Measurements from ENCODE around the gene ZNF181. TPM values are rescaled to one million over a fixed set of nuclear protein-coding genes. Genes with fewer than 3 reads are reported as not detected.

ZNF181 gene
- total RNA-seq, 2 experiments from 2014 or later: 10.6 to 11.4 TPM

DNA sequence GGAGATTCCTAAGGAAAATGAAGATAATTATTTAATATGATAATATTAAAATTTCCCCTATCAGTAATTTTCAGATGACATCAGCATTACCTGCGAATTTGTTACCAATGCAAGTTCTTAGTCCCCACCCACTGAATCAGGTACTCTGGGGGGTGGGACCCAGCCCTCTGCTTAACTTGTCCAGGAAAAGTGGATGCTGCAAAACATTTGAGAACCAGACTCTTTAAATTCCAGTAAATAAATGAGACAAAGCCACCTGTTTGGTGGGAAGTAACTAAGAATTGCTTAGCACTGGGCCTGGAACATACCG lies 39.5 kb downstream of the ZNF181 start:
- Mint-ChIP-seq H3K9me3 (peaks cover 23% of the 10 kb centered on the region), H3K27ac (no peak overlapping the region), H3K4me1 (peaks cover 13% of the 10 kb centered on the region), H3K4me3 (peak overlapping the region; percentile 91), H3K27me3 (peaks cover 4% of the 10 kb centered on the region), H3K36me3 (peaks cover 27% of the 10 kb centered on the region)
- POLR2A ChIA-PET: no interaction called here
- DNase-seq (no peak), ATAC-seq (ENCODE audit: low read depth) (no peak)

- peaks cover 23% of the 10 kb centered on the region for H3K9me3 Mint-ChIP-seq
- peaks cover 4% of the 10 kb centered on the region for H3K27me3 Mint-ChIP-seq
- H3K27ac Mint-ChIP-seq: no peak overlapping the region
- POLR2A ChIA-PET: no interaction called here
- DNase-seq: no peak
- peaks cover 13% of the 10 kb centered on the region for H3K4me1 Mint-ChIP-seq
- peaks cover 21% of the 10 kb centered on the region for H3K36me3 Mint-ChIP-seq
- no peak for ATAC-seq (ENCODE audit: low read depth)
- H3K4me3 Mint-ChIP-seq: no peak overlapping the region
These were observed 40.8 kb downstream of the ZNF181 start for GRCh38 chr19:34774857-34775256.

DNA sequence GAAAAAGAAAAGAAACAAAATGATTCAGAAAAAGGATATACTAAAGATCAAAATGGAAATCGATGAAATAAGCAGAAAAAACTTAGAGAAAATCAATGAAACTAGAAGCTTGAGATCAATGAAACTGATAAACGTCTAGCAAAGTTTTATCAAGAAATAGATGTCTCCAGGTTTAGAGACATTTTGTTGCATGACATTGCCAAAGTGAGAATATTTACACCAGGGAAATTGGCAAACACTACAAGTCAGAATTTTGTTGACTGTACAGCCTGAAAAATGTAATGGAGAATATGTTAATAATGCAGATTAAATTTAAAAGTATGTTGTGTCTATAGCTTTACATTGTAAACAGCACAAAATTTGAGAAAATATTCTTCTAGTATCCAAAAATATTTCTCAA lies 44.3 kb downstream of the ZNF181 start:
- no peak for DNase-seq
- Mint-ChIP-seq H3K4me3 (no peak overlapping the region), H3K27ac (no peak overlapping the region), H3K27me3 (peaks cover 4% of the 10 kb centered on the region), H3K36me3 (peaks cover 10% of the 10 kb centered on the region), H3K9me3 (peaks cover 25% of the 10 kb centered on the region), H3K4me1 (peaks cover 2% of the 10 kb centered on the region)
- POLR2A ChIA-PET: no interaction called here
- ATAC-seq (ENCODE audit: low read depth): no peak

DNA sequence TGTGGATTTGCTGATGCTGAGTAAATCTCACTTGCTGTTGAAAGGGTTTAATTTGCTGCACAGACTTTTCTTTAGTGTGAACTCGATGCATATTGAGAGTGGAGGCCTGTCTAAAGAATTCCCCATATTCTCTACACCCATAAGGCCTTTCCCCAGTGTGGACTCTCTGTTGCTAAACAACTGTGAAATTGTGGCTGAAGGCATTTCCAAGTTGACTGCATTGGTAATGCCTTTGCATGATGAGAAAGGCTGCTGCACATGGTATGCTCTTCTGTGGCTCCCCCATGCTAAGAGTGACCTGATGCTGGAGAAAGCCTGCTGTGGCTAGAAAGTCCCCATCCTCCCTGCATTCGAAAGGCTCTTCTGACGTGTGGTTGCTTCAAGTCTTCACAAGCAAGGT lies 45.6 kb downstream of the ZNF181 start:
- H3K27me3 Mint-ChIP-seq: peaks cover 4% of the 10 kb centered on the region
- ATAC-seq (ENCODE audit: low read depth) (no peak), DNase-seq (no peak)
- peaks cover 22% of the 10 kb centered on the region for H3K9me3 Mint-ChIP-seq
- H3K27ac Mint-ChIP-seq: no peak overlapping the region
- peaks cover 6% of the 10 kb centered on the region for H3K36me3 Mint-ChIP-seq
- POLR2A ChIA-PET: no interaction called here
- H3K4me1 Mint-ChIP-seq: peaks cover 2% of the 10 kb centered on the region
- no peak overlapping the region for H3K4me3 Mint-ChIP-seq

DNA sequence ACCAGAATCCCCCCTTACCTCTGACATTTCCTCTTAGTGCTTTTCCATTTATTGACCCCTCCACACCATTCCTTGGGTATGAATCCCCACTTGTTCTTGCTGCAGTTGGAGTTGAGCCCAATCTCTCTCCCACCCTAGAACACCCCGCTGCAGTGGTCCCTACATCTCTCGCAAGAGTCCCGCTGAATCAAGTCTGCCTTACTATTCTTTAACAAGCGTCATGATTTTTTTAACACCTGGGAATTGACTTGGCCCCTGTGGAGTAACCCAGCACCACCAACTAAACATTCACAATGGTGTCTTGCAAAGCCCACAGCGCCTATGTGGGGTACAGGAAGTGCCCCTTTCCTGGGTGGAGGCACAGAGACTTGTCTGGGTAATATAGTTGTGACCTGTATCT lies 52.2 kb downstream of the ZNF181 start:
- DNase-seq: no peak
- POLR2A ChIA-PET: no interaction called here

DNA sequence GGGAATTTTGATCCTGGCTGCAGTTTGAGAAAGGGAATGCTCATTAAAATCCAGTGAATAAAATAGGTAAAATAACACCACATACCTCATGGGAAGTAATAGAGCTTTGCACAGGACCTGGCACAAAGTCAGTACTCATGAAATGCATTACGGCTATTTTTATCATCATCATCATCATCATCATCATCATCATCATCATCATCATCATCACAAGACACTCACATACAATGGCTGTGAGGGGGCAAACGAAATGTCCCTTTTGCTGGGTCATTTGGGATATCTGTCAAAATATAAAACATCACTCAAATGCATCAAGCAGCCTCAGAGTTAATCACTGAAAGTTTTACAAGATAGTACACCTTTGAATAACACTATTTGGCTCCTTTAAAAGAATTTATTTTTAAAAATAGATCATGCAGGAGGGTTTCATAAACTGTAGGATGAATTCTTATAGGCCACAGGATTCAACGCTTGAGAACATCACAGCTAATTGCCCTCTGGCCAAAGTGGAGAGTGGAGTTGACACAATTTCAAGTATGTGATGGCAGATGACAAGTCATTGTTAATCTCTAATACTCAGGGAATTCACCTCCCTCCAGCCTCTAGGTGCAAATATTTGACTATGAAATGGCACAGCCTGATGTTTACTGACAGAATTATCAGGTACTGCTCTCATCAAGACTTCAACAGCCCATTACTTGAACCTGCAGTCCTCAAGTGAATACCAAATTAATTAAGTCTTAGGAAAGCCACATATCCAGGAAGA lies 53.2 kb downstream of the ZNF181 start:
- H3K4me1 Mint-ChIP-seq: peaks cover 2% of the 10 kb centered on the region
- H3K9me3 Mint-ChIP-seq: peaks cover 14% of the 10 kb centered on the region
- H3K27me3 Mint-ChIP-seq: no peaks in the 10 kb centered on the region
- DNase-seq: no peak
- H3K36me3 Mint-ChIP-seq: no peaks in the 10 kb centered on the region
- POLR2A ChIA-PET: no interaction called here
- no peak overlapping the region for H3K27ac Mint-ChIP-seq
- ATAC-seq (ENCODE audit: low read depth): no peak
- H3K4me3 Mint-ChIP-seq: no peak overlapping the region

More for the DNA sequence above, 52.2 kb downstream of the ZNF181 start:
- ATAC-seq (ENCODE audit: low read depth): no peak
- H3K4me3 Mint-ChIP-seq: no peak overlapping the region
- no peak overlapping the region for H3K27ac Mint-ChIP-seq
- H3K36me3 Mint-ChIP-seq: peaks cover 1% of the 10 kb centered on the region
- no peaks in the 10 kb centered on the region for H3K27me3 Mint-ChIP-seq
- H3K4me1 Mint-ChIP-seq: peaks cover 2% of the 10 kb centered on the region
- H3K9me3 Mint-ChIP-seq: peaks cover 14% of the 10 kb centered on the region

DNA sequence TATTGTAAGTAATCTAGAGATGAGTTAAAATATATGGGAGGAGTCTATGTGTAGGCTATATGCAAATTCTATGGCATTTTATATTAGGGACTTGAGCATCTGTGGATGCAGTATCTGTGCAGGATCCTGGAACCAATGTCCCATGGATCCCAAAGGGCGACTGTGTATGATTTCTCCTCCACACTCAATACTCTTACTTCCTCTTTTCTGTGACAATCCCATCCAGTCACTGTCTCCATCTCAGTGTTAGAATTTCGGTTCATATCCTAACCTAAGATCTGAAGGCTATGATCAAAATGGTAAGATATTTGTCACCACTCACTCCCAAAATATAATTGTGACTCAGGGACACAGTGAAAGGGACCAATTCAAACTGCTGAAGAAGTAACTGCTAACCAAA lies 54.0 kb downstream of the ZNF181 start:
- Mint-ChIP-seq H3K36me3 (no peaks in the 10 kb centered on the region), H3K9me3 (peaks cover 13% of the 10 kb centered on the region), H3K27me3 (no peaks in the 10 kb centered on the region), H3K27ac (no peak overlapping the region), H3K4me1 (peaks cover under 1% of the 10 kb centered on the region), H3K4me3 (no peak overlapping the region)
- DNase-seq: no peak
- POLR2A ChIA-PET: no interaction called here
- no peak for ATAC-seq (ENCODE audit: low read depth)

DNA sequence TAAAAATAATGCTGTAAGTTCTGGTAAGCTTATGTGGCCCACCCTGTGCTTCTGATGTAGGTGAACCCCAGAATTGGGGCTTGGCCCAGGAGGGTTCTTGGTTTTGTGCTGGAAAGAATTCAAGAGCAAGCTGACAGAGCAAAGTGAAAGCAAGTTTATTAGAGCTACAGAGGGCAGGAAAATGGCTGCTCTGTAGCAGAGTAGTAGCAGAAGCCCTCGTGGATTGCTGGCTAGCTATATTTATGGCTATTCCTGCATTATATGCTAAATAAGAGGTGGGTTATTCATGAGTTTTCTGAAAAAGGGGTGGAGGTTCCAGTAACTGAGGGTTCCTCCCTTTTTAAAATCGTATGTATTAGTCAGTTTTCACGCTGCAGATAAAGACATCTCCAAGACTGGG lies 59.5 kb downstream of the ZNF181 start:
- H3K27me3 Mint-ChIP-seq: no peaks in the 10 kb centered on the region
- H3K27ac Mint-ChIP-seq: no peak overlapping the region
- ATAC-seq (ENCODE audit: low read depth): no peak
- H3K9me3 Mint-ChIP-seq: peaks cover 8% of the 10 kb centered on the region
- H3K36me3 Mint-ChIP-seq: peaks cover 1% of the 10 kb centered on the region
- POLR2A ChIA-PET: no interaction called here
- DNase-seq: no peak
- peak overlapping the region; percentile 30 for H3K4me3 Mint-ChIP-seq
- peaks cover 5% of the 10 kb centered on the region for H3K4me1 Mint-ChIP-seq

DNA sequence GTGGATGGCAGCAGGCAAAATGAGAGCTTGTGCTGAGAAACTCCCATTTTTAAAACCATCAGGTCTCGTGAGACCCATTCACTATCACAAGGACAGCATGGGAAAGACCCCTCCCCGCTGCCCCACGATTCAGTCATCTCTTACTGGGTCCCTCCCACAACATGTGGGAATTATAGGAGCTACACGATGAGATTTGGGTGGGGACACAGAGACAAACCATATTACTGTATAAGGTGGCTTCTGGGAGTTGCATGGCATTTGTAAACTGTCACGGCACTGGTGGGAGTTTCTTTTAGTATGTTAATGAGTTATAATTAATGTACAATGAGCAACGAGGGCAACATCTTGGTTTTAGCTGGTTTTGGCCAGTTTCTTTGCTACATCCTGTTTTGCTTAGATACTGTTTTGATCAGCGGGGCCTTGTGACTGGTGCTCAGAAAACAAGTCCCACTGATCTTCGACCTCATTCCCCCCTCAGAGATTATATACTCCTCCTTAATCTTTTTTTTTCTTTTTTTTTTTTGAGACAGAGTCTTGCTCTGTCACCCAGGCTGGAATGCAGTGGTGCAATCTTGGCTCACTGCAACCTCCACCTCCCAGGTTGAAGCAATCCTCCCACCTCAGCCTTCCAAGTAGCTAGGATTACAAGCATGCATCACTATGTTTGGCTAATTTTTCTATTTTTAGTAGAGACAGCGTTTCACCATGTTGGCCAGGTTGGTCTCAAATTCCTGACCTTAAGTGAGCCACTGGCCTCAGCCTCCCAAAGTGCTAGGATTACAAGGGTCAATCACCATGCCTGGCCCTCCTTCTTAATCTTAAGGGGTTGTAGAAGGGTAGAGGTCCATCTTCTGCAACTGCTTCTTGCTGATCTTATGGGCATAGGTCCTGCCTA lies 60.3 kb downstream of the ZNF181 start:
- peaks cover 5% of the 10 kb centered on the region for H3K4me1 Mint-ChIP-seq
- POLR2A ChIA-PET: no interaction called here
- no peak for ATAC-seq (ENCODE audit: low read depth)
- peak overlapping the region; percentile 30 for H3K4me3 Mint-ChIP-seq
- no peak overlapping the region for H3K27ac Mint-ChIP-seq
- H3K9me3 Mint-ChIP-seq: peaks cover 8% of the 10 kb centered on the region
- DNase-seq: no peak
- H3K27me3 Mint-ChIP-seq: no peaks in the 10 kb centered on the region
- H3K36me3 Mint-ChIP-seq: peaks cover 1% of the 10 kb centered on the region

Other genes with a start within 250 kb of the ZNF181 start
- gene SCGB2B2, start 57.1 kb upstream of the ZNF181 start, total RNA-seq: under 1 TPM; 0.26 to 0.67 TPM
- 10 to 100 TPM; 28.2 to 31.2 TPM for gene ZNF302, start 56.6 kb upstream of the ZNF181 start, total RNA-seq
- 1 to 10 TPM; 6.1 to 6.9 TPM for gene ZNF599, start 39.0 kb downstream of the ZNF181 start, total RNA-seq
- 1 to 10 TPM; 5.7 to 5.9 TPM for gene ZNF30, start 192.7 kb downstream of the ZNF181 start, total RNA-seq
- gene ZNF792, start 230.0 kb downstream of the ZNF181 start, total RNA-seq: 10 to 100 TPM; 21.4 to 24.9 TPM

Data from activated naive CD8-positive, alpha-beta T cell treated with anti-CD3 and anti-CD28 coated beads, Interleukin-2, amount 10 ng/mL, durations not matched to agents 7 days and 5 days (primary cell).